GM12891 (cell line): ENCODE data around the gene MCTP1.

ENCODE experiments used
- POLR2A ChIP-seq: IDR thresholded peaks from 2 replicates; pipeline ENCODE4 v1.6.1; 2011; ENCODE audit warnings: low read depth, low read length, control low read depth
- POLR2AphosphoS5 ChIP-seq: IDR thresholded peaks from 2 replicates; pipeline ENCODE4 v1.6.1; 2011; ENCODE audit warnings: low read depth, low read length, control low read depth
- POU2F2 ChIP-seq: IDR thresholded peaks from 2 replicates; pipeline ENCODE4 v1.6.1; 2011; ENCODE audit warnings: low read depth, mild to moderate bottlenecking, control low read depth, low read length, moderate library complexity
- SPI1 ChIP-seq: IDR thresholded peaks from 2 replicates; pipeline ENCODE4 v1.6.1; 2011; ENCODE audit warnings: low read depth, low read length, control low read depth
- TAF1 ChIP-seq: IDR thresholded peaks from 2 replicates; pipeline ENCODE4 v1.6.1; 2011; ENCODE audit warnings: low read depth, low read length, control low read depth

DNA sequence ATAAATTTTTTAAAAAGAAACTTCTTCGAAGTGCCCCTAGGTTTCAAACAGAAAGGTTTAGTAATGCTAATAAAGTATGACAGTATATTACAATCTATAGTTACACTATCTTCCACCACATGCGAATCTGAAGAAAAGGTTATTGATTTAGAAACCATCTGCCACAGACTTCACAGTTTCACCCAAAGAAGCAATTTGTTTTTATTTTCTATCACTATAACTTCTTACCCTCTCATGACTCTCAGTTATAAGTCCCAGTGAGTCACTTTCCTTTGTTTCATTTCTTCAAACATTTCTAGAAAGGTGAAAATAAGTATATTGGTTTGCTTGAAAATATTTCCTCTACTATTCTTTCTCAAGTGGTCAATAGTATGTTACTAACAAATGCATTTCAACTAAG is 93.6 kb downstream of the MCTP1 start:
- TF ChIP-seq SPI1: no peak
- no peak for TF ChIP-seq POLR2AphosphoS5
- no peak for TF ChIP-seq TAF1
- no peak for TF ChIP-seq POLR2A
- TF ChIP-seq POU2F2: no peak
